Measurements from ENCODE around the gene SERPINC1.
"Not testable (repeated sequence)": the region's sequence is repeated elsewhere in the genome, so short reads cannot be mapped to it uniquely, and the experiment has no call there.

SERPINC1 gene

DNA sequence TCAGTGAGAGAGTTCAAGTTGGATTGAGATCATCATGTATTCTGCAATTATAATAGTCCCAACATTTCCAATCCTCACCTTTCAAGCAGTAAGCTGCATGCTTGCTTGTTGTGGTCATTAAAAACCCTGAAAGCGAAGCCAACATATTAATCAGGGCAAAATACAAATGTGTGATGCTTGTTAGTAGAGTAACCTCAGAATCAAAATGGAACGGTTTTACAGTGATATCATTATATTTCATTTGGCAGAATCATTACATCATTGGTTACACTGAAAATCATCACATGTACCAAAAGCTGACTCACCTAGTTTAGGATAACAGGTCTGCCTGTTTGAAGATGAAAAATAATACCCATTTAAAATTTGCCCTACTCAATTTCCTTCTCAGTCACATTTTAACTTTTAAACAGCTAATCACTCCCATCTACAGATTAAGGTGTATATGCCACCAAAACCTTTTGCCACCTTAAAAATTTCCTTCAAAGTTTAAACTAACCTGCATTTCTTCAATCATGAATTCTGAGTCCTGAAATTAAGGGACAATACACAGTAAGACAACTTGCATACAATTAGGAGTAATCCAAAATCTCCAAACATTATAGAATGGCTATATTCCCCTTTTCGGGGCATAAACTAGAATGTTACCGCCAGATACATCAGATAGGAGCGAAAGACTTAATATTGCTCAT, 52.8 kb downstream of the SERPINC1 start:
- no peak for DNase-seq (ENCODE audit: extremely low read depth in 1 of 2, low read depth in 1 of 2)

DNA sequence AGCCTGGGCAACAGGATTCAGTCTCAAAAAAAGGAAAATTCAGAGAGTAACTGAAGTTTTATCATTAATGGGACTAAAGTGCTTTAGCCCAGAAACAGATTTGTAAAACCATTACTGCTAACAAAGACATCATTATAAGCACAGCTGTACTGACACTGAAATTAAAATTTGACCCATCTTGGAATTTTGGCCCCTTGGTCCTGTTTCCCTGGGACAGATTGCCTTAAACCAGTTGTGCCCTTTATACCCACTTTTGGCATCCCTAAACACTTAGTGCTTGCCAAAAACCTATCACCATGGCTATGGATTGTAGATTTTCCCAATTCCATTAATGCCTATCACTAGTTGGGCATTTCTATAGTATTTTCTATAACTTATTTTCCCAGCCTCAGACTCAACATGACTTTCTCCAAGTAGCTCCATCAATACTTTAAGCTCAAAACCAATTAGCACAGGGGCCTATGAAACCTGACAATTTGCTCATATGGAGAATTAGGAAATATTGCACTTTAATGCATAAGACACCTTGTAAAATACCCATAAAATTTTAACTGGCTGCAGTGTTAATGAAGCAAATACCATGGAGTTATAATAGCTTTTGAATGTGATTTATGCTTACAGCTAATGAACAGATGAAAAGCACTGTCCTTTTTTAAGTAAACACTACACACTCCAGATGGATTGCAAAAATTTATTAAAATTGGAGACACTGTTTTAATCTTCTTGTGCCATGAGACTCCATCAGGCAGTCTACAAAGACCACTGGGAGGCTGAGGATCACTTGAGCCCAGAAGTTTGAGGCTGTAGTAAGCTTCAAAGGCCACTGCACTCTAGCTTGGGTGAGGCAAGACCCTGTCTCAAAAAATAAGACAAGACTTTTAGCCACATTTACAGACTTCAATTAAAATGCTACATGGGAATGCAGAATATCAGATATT, 53.6 kb downstream of the SERPINC1 start:
- DNase-seq (ENCODE audit: extremely low read depth in 1 of 2, low read depth in 1 of 2): no peak

DNA sequence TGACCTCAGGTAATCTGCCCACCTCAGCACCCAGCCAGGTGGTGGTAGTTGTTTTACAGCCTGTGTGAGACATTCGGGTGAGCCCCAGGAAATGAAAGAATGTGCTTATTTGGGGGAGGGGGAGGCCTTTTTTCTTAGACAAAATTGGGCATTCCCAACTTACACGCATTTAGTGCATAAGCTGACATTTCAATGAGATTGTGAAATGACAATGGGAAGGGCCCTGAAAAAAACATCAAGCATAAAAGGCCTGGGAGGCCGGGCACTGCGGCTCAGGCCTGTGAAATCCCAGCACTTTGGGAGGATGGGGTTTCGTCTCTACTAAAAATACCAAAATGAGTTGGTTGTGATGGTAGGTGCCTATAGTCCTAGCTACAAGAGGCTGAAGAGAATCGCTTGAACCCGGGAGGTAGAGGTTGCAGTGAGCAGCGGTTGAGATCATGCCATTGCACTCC, 54.3 kb downstream of the SERPINC1 start:
- no peak for DNase-seq (ENCODE audit: extremely low read depth in 1 of 2, low read depth in 1 of 2)

DNA sequence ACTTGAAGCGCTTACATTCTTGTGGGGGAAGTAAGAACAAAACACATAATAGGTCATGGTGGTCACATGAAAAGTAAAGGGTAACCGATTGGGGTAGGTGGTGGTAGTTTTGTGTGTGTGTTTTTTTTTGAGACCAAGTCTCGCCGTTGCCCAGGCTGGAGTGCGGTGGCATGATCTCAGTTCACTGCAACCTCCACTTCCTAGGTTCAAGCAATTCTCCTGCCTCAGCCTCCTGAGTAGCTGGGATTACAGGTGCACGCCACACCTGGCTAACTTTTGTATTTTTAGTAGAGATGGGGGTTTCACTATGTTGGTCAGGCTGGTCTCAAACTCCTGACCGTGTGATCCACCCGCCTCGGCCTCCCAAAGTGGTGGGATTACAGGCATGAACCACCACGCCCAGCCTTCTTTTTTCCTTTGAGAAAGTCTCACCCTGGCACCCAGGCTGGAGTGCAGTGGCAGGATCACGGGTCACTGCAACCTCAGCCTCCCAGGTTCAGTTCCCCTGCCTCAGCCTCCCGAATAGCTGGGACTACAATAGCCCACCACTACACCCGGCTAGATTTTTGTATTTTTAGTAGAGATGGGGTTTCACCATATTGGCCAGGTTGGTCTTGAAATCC, 54.9 kb downstream of the SERPINC1 start:
- DNase-seq (ENCODE audit: extremely low read depth in 1 of 2, low read depth in 1 of 2): not testable (repeated sequence)

DNA sequence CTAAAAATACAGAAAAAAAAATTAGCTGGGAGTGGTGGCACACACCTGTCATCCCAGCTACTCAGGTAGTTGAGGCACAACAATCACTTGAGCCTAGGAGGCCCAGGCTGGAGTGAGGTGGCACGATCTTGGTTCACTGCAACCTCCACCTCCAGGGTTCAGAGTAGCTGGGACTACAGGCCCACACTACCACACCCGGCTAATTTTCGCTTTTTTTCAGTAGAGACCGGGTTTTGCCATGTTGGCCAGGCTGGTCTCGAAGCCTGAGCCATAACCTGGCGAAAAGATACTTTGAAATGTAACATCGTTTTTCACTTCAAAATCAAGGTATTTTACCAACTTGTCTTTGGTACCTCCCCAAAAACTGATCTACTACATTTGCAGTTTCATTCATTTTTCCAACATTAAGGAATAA, 55.4 kb downstream of the SERPINC1 start:
- no peak for DNase-seq (ENCODE audit: extremely low read depth in 1 of 2, low read depth in 1 of 2)

DNA sequence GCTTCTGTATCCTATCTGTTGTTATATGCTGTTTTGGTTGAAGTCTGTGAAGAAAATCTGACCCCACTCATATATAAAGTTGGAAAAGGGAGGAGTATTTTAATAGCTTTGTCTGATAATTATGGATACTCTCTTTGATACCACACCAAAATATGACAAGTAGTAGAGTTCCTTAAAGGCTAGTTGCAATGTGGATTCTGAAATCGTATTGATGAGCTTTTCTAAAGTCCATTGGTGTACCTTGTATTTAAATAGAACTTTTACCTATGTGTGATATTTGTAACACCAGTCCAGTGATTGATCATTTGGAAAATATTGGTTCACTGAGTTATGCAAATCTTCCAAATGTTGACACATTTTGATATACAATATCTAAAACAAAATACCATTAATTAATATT, 57.1 kb downstream of the SERPINC1 start:
- no peak for DNase-seq (ENCODE audit: extremely low read depth in 1 of 2, low read depth in 1 of 2)

DNA sequence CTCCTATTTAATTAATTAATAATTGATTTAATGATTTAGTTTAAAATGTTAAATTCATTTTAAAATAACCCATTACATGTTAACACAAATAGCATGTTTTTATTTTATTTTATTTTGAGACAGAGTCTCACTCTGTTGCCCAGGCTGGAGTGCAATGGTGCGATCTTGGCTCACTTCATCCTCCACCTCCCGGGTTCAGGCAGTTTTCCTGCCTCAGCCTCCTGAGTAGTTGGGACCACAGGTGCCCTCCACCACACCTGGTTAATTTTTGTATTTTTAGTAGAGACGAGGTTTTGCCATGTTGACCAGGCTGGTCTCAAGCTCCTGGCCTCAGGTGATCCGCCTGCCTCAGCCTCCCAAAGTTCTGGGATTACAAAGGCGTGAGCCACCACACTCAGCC, 57.6 kb downstream of the SERPINC1 start:
- not testable (repeated sequence) for DNase-seq (ENCODE audit: extremely low read depth in 1 of 2, low read depth in 1 of 2)

DNA sequence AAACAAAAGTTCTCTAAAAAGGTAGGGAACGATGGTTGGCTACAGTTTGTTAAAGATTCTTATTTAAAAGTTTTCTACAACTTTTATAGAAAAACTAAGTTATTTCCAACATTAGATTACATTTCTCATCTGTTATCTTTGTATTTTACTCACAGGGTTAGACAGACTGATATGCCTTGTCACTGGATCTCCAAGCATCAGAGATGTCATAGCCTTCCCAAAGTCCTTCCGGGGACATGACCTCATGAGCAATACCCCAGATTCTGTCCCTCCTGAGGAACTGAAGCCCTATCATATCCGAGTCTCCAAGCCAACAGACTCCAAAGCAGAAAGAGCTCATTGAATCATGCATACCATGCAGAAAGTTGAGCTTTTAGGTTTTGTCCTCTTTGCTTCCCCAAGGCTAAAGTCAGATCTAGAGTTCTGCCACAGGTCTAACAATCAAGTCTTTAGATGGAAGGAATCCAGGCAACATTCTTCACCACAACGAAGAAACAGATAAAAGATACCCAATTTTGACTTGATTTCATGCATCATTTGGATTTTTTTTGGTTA, 59.7 kb downstream of the SERPINC1 start:
- DNase-seq (ENCODE audit: extremely low read depth in 1 of 2, low read depth in 1 of 2): no peak

DNA sequence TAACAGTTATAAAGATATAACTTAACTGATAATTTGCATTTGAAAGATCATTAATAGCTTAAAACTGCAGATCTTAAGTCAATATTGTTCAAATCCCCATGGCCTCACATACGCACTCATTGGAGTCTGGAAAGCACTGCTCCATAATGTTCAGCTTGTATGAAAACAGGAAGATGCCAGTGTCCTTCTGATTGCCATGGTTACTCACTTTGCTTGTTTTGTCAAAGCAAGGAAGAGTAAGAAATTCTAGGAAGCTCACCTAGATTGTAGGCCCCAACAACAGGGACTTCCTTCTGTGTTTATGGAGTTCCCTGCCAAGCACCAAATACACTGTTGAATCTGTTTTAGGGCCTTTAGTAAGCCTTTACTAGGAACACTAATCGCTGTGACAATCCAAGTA, 60.2 kb downstream of the SERPINC1 start:
- DNase-seq (ENCODE audit: extremely low read depth in 1 of 2, low read depth in 1 of 2): no peak

DNA sequence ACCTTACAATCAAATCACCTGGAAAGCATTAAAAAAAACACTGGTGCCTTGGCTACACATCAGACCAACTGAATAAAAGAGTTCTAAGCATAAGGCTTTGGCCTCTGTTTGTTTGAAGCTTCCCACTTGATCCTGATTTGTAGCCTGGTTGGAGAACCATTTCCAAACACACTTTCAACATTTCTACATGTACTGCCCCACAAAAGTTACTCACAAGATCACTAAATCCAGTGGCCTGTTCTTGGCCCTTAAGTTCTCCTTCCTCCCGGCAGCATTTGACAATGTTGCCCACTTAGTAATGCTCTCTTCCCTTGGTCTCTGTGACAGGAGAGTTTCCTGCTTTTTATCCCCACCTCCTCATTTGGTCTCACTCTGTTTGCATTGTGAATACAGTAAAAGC, 61.1 kb downstream of the SERPINC1 start:
- DNase-seq (ENCODE audit: extremely low read depth in 1 of 2, low read depth in 1 of 2): no peak
